GM18907 (cell line): ENCODE measurements around the gene PPP2R2C.

ENCODE experiments used
- ATAC-seq: cut with Tn5 transposase; IDR thresholded peaks from one replicate; pipeline ENCODE4 v1.9.1; 2021; ENCODE audit warnings: mild to moderate bottlenecking, moderate library complexity; ENCODE audit not compliant: unreplicated experiment

PPP2R2C gene

DNA sequence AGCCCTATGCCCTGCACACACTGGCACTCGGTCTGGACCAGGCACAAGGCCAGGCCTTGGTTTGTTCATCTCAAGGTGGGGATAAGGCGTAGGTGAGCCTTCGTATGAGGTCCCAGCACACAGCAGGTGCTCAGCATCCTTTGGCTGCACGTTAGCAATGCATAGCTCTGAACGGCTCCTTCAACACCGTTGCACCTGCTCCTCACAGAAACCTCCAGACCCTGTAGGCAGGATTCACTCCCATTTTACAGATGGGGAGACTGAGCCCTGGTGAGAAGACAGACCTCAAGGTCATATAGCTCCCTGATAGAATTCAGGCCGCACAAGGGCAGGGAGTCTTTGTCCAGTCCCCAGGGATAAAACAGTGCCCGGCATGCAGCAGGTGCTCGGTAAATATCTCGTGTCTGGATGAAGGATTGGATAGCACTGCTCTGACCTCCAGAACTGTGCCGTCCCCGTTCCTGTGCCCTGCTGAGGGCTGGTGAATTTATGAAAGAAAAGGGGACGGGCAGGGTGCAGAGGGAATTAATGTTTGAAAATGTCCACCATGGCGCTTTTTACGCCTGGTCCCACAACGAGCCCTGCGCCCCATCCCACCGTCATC lies 2.4 kb downstream of the PPP2R2C start:
- no peak for ATAC-seq

DNA sequence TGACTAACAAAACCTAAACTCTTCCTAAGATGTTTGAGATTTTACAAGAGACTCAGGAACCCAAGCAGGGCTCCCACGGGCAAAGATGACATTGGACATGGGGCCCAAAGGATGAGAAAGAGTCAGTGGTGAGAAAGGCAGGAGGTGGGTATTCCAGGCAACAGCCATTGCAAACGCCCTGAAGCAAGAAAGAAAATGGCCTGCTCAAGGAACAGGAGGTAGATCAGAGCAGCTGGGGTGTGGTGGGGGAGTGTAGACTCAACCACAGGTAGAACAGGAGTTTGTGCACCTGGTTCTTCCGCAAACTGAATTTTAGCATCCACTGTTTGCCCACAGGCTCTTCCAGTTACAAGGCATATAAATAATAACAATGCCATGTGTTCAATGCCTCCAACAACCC lies 3.3 kb downstream of the PPP2R2C start:
- ATAC-seq: no peak

DNA sequence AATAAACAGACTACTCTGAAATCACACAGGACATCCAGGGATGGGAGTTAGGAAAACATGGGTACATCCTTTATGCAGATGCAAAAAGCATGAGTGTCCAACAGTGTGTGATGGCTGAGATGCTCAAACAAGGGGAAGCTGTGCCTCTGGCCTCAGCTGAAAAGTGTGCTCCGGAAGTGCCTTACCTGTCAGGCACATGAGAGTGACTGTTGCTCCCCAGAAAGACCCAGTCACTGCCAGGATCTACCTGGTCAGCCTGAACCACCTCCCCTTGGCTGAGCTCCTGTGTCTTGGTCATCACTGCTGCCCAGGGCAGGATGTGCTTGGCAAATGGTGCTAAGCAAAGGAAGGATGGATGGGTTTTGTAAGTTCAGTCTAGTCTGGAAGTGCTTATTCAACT lies 4.0 kb downstream of the PPP2R2C start:
- no peak for ATAC-seq

DNA sequence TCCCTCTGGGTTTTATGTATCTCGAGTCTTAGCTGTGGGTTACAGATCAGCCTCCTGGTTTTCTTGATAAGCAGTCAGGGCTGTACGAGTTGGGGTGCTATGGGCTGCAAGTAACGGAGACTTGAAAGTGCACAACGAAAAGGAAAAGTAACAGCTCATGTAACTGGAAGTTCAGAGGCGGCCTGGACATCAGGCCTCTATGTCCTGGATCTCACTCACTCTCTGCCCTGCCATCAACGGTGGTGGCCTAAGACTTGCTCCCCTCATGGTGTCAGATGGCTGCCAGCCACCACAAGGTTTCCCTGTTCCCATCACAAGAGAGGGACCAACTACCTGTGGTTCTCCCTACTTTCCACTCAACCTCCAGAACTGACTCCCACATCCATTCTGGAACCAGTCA lies 4.8 kb downstream of the PPP2R2C start:
- ATAC-seq: no peak

DNA sequence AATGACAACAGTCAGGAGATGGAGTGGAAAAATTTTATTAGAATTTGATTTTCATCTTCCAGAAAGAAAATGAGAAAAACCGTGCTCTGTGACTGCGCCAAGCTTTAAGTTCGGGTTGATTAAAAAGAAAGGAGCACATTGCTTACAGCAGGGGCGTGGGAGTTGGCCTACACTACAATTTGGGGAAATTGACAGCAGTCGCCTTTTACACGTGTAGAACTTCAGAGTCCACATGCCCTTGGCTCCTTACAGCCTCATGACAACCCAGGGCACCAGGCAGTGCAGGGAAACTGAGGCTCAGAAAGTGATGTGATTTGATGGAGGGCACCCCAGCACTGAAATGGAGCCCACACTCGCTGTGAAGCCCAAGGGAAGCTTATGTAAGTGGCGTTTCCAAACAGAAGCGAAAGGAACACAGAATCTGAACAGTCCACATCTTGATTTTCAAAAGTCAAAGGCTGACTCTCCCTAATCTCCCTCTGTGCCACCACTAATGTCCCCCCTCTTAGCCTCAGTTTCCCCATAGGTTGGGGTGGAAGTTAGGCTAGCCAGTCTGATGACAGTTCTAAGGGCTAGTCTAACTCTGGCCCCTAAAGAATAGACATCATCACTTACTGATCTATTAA lies 5.5 kb downstream of the PPP2R2C start:
- ATAC-seq: no peak

DNA sequence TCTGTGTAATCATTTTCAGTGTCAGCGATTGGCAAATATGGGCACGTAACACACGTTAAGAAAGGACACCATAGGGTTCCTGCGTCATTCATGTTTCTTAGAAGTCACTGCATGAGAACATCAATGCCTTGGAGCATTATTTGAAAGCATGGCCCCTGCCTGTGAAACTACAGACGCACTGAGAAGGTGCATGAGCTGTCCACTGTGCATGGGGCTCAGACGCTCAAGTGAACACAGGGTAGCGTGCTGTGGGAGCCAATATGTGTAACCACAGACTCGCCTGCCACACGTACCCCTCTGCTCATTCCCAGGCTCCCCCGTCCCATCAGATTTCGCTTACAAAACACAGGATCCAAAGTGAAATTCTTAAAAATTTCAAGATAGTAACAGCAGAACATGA lies 6.5 kb downstream of the PPP2R2C start:
- no peak for ATAC-seq

DNA sequence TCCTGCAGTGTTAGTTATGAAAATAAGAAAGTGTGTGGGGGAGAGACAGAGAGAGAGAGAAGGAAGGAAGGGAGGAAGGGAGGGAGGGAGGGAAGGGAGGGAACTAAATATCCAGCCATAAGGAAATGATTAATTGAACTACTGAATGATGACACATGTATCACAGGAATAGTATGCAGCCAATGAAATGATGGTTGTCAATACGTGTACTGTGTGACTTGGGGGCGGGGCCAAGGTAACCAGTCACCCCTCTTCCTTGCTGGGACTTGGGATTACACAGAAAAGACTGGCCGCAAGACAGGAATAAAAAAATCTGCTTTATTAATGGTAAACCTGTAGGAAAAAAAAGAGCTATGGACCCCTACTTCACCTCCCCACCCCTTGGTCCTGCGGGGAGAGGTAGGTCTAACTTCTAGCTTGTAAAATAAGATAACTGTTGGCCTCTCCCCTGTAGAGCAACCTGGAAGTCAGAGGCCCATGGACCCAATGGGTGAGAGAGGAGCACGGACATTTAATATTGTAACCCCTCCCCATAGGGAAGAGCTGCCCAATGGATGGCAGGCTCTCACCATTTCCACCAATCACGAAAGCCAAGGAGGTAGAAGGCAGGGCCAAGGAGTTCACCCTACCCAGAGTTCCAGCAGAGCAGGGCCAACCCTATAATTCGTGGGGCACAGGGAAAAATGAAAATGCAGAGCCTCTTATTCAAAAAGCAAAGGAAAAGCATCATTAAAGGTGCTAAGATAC lies 7.4 kb downstream of the PPP2R2C start:
- no peak for ATAC-seq

DNA sequence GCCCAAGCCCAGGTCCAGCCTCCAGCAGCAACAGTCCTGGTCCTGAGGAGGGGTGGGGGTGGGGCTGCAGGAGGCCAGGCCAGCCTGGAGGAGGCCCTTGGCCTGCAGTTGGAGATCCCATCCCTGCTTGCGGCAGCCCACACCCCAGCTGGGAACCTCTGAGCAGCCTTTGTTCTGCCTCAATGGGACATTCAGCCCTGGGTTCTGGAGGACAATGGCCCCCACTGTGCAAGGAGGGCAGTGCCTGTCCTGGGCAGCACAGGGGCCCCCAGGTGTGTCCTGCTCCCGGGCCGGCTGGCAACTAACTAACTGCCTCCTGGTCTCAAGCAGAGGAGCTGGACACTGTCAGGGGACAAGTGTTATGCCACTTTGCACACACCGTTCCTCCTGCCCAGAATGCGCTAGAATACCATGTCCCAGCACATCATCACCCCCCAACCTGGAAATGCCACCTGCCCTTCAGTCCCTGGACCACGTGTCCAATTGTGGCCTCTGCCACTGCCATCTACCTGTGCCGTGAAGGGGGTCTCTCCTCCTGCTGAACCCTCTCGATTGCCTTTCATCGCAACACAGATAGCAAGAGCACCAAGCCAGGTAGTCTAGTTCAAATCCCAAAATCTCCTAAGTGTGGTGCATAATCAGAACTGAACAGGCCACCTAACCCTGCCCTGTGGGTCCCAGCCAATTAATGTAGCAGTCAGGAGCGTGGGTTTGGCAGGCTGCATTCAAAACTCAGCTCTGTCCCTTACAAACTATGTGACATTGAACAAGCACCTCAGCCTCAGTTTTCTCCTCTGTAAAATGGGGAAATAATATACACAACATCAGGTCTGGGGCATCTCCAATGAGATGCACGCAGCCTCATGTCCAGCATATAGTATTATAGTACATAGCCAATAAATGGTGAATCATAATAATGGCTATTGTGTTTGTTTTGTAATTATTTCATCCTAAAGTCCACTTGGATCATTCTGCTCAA lies 8.8 kb downstream of the PPP2R2C start:
- ATAC-seq: no peak

DNA sequence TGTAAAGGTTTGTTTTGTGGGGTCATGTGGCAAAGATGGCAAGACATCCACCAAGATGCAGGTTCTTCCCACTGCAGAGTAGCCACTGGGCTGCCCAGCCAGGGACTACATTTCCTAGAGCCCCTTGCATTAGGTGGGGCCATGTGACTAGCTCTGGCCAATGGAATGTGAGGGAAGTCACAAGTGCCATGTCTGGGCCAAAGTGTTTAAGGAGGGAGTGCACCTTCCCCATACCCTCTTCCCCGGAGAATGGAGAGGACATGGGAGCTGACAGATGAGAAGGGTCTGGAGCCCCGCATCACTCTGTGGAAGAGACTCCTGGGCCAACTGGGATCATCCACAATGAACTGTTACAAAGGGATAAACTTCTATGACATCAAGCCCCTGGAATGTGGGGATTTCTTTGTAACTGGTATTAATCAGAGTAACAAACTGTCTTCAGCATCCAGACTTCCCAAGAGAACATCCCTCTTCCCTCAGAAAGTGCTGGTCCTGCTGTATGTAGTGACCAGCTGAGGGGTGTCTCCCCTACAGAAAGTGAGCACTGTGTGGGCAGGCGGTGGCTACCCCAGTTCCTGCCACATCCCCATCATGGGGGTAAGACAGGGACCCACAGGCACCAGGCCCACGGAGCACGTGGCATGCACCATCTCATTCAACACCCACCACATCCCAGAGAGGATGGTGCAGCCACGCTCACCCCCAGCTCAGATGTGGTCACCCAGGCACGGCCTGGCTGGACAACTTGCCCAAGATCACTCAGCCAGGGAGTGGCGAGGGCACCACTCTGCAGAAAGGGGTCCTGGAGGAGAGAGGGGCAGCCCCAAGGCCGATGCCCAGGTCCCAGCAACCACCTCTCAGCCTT lies 10.9 kb downstream of the PPP2R2C start:
- no peak for ATAC-seq

DNA sequence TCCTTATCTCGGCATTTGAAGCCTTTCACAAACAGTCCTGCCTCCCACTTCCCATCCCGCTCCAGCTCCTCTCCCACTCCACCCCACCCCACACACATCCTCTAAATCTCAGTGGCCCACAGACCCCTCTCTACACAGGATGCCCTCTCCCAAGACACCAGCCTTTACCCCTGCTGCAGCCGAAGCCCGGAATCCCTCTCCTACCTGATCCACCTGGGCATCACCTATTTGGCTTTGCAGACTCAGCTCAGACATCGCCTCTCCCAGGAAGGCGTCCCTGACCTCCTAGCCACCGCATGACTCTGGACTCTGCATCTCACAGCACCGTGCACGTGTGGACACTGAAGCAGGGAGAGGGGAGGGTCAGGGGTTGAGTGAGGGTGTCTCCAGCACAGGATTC lies 11.5 kb downstream of the PPP2R2C start:
- no peak for ATAC-seq

DNA sequence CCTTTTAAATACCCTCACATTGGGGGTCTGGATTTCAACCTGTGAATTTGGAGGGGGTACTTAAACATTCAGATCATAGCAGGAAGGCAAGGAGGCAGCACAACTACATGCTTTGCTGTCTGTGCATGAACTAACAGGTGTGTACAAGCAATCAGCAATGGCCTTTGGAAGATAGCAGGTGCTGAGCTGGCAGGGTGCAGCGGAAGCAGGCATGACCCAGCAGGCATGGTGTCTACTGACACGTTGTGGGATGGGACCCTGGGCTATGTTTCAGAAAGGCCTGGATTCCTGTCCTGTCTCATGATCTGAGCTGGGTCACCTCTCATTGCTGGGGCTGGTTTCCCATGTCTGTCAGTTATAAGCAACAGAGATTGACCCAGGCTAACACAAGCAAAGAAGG lies 13.9 kb downstream of the PPP2R2C start:
- no peak for ATAC-seq

DNA sequence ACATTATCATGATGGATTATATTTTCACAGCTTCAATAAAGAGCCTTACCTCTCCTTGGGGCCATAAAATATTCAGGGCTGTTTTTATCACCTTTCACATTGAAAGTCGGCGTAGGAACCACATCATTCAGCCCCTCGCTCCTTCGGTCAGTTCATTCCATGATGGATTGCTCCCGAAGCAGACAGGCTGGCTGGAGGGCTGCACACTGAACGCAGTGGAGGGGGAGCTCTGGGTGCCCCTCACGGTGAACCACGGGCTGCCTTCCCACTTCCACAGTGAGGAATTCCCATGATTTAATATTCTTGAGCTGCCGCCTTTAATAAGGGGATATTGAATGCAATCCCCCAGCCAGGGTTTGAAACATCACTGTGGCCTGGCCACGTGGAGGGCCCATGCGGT lies 16.0 kb downstream of the PPP2R2C start:
- ATAC-seq: no peak

DNA sequence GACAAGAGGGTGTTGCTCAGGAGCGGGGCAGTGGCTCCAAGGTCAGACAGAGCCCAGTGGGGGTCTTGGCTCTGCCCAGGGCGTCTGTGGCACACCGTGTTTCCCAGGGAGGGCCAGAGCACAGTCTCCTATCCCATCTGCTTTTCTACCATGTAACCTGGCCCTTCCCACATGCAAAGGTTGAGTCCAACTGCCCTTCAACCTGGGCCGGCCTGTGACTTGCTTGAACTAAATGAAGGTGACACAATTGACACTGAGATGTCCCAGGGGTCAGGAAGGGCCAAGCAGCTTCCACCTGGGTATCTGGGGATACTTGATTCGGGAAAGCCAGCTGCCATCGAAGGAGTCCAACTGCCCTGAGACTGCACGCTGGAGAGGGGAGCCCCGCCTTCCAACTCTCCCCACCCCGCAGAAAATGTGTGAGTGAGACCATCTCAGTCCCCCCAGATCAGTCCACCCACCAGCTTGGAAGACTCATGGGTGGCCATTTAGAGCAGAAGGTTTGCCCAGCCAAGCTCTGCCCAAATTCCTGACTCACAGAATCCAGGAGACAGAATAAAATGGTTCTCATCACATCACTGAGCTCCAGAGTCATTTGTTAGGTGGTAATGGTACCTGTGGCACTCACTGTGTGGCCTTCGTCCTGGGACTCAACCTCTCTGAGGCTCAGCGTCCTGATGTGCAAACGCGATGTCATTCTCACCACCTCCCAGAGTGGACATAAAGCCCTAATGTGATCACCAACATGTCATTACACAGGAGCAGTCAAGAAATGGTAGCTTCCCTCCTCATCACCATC lies 18.1 kb downstream of the PPP2R2C start:
- no peak for ATAC-seq

DNA sequence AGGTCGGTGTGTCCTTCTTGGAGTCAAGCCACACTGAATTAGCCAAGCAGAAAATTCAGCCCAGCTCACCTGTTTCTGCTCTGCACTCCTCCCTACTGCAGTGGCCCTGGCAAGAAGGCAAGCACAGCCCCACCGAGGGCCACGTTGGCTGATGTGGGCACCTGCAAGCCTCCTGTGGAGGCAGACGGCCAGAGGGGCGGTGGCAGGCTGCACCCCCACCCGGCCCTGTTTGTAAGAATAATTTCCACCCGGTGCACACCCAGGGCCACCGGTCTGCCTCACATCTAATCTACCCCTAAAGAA lies 18.8 kb downstream of the PPP2R2C start:
- ATAC-seq: no peak

DNA sequence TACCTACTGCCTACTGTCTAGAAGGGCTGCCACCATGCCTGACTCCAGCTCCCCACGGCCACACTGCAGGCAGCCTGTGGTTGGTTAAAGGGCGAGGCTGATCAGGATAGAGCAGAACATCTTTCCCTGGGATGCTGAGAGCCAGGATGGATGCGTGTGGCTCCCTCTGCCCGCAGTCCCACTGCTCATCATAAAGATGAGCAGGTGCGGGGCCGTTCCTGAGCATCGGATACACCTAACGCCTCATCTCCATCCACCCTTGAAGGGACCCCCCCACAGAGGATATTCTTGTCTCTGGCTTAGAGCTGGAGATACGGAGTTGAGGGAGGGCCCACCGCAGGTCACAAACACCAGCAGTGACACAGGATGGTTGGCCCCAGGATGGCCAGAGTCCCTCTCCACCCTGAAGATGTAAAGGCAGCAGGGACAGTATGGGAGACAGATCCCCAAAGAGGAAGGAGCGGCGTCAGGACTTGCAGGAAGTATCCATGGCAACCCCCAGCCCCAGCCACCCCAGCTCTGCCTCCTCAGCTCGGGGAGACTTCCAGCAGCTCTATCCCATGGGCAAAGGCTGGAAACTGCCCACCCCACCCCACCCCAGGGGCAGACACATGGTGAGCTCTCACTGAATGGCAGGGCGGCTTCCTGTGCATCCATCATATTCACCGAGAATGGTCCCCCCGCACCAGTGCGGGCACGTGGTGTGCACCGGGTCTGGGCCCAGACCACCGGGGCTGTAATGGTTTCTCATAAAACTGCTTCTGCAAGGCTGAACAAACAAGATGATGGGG lies 19.3 kb downstream of the PPP2R2C start:
- no peak for ATAC-seq

DNA sequence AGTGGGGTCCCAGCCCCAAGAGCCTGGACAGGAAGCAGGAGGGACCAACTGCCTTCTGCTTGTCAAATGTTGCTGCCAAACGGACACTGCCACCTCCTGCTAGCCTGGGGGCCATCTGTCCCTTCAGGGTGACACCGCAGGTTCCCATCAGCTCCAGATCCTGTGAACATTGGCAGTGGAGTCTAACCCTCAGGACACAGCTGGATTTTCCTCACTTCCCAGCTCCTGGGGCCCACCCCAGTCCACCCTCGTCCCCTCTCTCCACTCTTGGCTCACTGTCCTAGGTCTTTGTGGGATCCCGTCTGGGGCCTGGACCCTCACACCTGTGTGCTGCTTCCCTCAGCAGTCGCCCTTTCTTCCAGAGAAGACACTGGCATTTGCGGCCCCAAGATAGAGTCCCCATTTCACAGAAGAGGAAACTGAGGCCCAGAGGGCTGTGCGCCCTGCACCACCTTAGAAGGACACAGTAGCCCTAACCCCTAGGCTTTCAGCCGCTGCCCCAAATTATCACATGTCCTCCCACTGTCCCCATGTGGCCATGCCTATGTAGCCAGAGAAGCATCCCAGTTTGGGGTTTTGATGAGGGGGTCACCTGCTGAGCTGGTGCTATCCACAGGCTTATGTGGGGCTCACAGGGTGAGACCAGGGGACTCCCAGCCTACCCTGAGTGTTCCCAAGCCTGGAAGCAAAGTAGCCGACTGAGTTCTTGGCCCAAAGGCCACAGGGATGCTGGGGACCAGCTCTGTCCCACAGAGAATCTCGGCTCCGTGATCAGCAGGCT lies 20.1 kb downstream of the PPP2R2C start:
- ATAC-seq: no peak

DNA sequence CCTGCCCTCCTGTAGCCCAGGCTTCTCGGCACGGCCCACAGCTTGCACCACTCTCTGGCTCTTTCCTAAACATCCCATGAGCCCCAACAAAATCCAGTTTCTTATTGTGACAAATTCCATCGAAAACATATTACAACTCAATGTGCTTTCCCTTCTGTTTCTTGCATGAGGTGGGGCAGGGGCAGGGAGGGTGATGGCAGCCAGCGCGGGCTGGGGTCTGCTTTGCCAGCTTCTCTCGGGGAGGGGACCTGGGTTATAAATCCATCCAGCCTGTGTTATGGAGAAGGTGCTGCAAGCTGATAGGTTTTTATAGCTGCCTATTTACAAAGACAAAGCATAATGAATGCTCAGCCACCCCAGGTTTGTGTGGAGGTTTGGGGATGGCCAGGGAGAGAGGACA lies 21.1 kb downstream of the PPP2R2C start:
- ATAC-seq: no peak

DNA sequence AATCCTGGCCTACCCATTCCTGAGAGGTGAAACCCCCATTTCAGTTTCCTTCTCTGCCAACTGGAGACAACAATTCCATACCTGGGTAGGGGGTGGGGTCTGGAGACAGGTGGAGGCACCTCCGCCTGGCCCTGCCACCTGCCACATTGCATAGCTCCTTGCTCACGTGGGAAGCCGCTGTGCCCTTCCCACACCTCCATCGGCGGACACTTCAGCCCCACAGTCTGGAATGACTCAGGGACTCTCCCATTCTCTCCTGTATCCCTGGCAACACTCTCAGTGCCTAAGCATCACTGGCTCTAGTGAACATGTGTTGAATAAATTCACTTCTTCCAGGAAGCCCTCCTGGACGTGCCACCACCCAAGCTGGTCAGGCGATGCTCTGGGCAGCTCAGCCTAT lies 21.7 kb downstream of the PPP2R2C start:
- ATAC-seq: no peak
